Activated CD4-positive, alpha-beta T cell treated with anti-CD3 and anti-CD28 coated beads for 24 hours (primary cell): Measurements from ENCODE around the gene FLACC1.
"Not testable (repeated sequence)": the region's sequence is repeated elsewhere in the genome, so short reads cannot be mapped to it uniquely, and the experiment has no call there.

Experiments
- DNase-seq, 2 donors: peaks; one replicate each; pipeline ENCODE4 v3.0.0-alpha.2; 2020; ENCODE audit warnings: low read depth in 2 of 2

The FLACC1 gene

DNA sequence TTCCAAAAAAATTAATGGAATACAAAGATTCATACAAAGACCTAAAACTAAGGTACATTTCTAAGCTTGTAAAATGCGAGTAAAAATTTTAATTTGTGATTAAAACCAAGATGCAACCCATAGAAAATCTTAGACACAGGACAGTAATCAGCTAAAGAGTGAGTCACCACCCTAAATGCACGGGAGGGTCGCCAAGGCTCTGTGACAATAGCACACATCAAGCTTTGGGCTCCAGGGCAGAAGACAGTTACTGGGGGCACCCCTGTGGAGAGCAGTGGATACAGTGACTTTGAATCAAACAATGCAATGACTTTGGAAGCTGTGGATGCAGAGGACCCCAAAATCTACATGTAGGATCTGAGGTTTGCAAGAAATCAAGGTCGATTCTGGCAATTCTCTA is 7.5 kb downstream of the FLACC1 start:
- DNase-seq: no peak

GRCh38 chr2:201348758-201349157 is 8.4 kb downstream of the FLACC1 start:
- no peak for DNase-seq

DNA sequence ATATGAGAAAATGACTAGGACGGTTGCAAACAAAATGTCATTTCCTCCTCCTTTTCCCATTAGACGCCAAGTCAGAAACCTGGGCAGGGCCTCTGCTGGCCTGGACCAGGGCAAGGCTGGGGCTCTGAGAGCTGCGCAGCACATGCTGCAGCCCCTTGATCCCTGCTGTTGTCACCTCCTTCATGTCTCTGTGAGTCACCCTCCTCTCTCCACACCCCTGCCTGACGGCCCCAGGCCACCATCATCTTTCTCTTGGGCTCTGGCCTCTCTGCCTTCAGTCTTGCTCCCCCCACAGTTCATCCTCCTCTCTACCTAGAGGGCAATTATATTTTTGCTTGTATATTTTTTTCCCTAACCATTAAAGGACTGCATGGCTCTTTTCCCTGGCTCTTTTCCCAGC is 10.0 kb downstream of the FLACC1 start:
- DNase-seq: no peak

DNA sequence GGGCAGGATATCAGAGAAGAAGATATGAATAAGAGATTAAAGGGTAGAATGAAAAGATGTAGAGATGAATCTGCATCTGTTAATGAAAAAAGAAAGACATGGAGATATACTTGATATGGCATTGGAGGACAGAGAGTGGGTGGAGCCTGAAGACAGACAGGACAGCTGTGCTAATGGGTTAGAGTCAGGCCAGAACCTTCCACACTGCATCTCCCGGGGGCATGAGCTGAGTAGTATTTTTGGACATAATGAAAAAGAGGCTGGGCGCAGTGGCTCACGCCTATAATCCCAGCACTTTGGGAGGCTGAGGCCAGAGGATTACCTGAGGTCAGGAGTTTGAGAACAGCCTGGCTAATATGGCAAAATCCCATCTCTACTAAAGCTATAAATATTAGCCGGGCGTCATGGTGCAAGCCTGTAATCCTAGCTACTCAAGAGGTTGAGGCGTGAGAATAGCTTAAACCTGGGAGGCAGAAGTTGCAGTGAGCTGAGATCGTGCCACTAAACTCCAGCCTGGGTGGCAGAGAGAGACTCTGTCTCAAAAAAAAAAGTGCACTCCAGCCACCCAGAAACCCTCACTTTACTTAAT is 11.4 kb downstream of the FLACC1 start:
- no peak for DNase-seq

DNA sequence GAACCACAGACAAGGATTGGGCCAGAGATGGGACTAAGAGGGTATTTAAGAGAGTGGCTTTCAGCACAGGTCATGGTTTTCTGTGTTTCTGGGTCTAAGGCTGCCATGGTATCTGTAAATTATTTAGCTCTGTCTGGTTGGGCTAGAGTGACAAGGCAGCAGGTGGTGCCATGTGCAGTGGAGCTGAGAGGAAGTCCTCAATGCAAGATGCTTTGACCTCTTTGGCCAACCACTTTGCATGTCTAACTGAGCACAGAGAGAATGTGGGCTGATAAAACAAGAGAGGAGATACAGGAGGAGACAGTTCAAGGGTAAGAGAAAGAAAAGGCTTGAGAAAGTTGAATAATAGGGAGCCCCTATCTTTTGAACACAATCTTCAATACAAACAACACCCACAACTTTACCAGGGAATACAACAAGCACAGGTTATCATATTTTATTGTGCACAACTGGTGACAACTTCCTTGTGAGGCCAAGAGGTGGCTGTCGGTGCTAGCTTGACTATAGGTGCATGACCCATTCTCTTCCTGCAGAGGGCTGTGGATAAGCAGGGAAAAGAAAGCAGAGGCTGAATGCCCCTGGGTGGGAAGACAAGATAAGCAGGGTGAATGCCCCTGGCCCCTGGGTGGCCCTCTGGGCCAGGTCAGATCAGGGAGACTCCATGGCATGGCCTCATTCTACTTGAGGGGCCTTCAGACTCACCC is 12.3 kb downstream of the FLACC1 start:
- DNase-seq: no peak

DNA sequence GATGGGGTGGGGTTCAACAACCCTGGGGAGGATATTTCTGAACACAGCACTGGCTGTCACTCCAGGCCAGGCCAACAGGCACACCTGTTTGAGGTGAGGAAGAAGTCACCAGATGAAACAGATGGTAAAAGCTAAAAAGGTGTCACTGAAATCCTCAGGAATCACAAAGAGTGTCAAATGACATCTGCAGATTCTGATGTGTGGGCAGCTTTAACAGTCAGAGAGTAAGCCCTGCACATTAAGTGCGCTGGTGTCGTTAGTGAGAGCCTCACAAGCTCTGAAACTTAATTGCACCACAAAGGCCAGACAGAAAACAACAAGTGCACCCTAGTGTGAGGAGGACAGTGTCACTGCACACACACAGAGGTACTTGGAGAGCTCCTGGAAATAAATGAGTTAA is 13.6 kb downstream of the FLACC1 start:
- DNase-seq: no peak

DNA sequence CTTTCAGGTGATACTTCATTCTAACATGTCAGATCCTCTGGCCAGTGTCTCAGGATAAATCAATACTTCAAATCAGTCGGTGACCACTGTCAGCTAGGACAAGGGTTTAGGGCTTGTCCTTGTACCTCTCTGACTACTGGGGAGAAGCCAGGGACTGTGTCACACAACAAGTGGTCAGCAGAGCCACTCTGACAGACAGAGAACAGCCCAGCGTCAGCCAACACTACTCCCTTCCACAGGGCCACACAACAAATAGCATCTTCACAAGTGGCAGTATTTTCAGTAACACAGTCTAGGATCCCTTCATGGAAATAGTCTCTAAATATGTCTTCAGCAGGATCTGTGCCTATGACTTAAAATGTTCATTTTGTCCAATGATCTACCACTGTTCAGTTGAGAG is 14.2 kb downstream of the FLACC1 start:
- DNase-seq: no peak

- no peak for DNase-seq
These were observed 27.7 kb downstream of the FLACC1 start for GRCh38 chr2:201329409-201329808.

DNA sequence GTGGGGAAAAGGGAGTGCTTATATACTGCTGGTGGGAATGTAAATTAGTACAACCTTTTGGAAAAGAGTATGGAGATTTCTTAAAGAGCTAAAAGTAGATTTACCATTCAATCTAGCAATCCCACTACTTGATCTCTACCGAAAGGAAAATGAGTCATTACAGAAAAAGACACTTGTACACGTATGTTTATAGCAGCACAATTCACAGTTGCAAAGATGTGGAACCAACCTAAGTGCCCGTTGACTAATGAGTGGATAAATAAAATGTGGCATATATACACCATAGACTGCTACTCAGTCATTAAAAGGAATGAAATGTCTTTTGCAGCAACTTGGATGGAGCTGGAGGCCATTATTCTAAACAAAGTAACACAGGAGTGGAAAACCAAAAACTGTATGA is 29.5 kb downstream of the FLACC1 start:
- no peak for DNase-seq

- DNase-seq: no peak
These were observed 34.4 kb downstream of the FLACC1 start for GRCh38 chr2:201322772-201323171.

DNA sequence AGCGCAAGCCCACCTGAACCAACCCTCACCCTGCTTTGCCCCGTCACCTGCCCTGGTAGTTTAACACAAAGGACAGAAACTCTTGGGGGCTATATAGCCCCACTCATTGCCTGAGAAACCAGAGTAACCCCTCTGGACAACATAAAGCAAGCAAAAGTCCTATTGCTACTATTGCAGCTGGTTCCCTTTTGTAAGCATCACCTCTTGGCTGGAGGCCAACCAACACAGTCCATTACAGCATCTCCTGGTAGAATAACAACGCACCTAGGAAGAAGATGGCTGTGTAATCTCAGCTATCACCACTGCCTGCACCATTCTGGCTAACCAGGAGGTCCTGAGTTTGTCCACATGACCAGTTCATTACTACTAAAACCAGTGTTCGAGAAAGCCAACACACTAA is 36.4 kb downstream of the FLACC1 start:
- no peak for DNase-seq

DNA sequence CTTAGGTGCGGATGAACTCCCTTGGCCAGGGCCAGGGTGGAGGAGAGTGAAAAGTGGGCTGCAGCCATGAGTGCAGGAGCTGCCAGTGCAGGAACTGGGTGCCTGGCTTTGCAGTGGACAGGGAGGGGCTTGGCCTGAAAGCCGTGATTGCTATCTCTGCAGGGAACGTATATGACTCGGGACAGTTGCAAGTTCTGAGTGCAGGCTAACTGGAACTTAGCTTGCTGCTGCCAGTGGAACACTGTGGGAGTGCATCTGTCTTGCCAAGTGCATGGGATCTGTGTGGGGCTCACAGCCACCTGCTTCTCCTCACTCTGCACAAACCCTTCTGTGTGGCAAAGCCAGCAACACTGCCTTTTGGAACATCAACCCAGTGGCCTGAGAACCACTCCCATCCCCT is 36.9 kb downstream of the FLACC1 start:
- DNase-seq: no peak

GRCh38 chr2:201319511-201319910 is 37.6 kb downstream of the FLACC1 start:
- DNase-seq: no peak

DNA sequence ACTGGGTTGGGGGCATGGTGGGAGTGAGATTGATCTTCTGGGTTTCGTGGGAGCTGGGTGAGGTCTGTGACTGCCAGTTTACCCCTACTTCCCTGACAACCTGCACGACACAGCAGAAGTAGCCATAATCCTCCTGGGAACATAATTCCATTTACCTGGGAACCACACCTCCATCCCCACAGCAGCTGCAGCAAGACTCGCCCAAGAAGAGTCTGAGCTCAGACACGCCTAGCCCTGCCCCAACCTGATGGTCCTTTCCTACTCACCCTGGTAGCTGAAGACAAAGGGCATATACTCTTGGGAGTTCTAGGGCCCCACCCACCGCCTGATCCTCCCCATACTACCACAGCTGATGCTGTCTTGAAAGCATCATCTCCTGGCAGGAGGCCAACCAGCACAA is 43.8 kb downstream of the FLACC1 start:
- DNase-seq: no peak

DNA sequence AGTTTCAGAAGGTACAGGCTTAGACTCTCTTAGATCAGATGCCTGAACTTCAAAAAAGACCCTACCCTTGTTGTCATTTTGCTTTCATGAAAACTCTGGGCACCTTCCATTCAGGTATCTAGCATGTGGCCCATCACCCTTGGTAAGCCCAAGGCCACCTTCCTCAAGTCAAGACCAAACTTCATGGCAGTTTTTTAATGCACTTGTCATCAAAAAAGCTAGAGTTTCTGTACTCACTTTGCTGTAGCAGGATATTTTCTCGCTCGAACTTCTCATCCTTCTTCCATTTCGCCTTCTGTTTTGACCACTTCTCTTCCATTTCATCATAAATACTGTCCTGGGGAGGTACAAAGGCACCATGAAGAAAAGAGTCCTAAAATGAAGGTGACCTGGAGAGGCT is 48.2 kb downstream of the FLACC1 start:
- DNase-seq: no peak

GRCh38 chr2:201307876-201308275 is 49.3 kb downstream of the FLACC1 start:
- DNase-seq: no peak

GRCh38 chr2:201299929-201300328 is 57.2 kb downstream of the FLACC1 start:
- DNase-seq: not testable (repeated sequence)

GRCh38 chr2:201298462-201299052 is 58.6 kb downstream of the FLACC1 start:
- DNase-seq: no peak

- DNase-seq: not testable (repeated sequence)
These were observed 66.5 kb downstream of the FLACC1 start for GRCh38 chr2:201290457-201291148.

DNA sequence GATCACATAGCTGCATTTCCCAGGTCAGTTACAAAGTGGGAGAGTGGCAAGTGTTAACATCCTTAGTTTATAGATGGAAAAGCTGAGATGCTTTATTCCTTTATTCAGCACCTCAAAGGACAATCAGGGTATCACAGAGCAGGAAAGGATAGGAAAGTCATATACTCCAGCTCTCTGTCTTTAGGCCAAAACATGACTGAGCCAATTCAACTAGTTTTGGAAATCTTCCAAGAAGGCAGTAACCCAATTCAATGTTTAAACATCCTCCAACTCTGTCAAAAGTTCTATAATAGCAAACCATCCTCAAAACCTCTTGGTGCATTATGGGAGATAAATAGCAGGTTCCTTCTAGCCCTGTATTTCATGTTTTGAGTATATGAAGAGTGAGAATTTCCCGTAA is 71.6 kb downstream of the FLACC1 start:
- no peak for DNase-seq

GRCh38 chr2:201280191-201281040 is 76.7 kb downstream of the FLACC1 start:
- DNase-seq: no peak

GRCh38 chr2:201279079-201279478 is 78.1 kb downstream of the FLACC1 start:
- DNase-seq: no peak
